HepG2 (cell line): ENCODE data around the gene FXR2. TPM values are rescaled to one million over a fixed set of nuclear protein-coding genes. Genes with fewer than 3 reads are reported as not detected.
A peak's percentile ranks its signal among the peaks of the same experiment; 100 is the strongest.

Experiments
- CHD2 ChIP-seq: IDR thresholded peaks from 2 replicates; pipeline ENCODE4 v1.6.1; 2011; ENCODE audit warnings: low read depth, low read length, improper control_type of control experiment
- HOXA7 ChIP-seq: sonication (generic); formaldehyde crosslinking; IDR thresholded peaks from 2 replicates; pipeline ENCODE4 v1.8.1; 2022; ENCODE audit warnings: mild to moderate bottlenecking, missing genetic modification reagents, moderate library complexity
- NAIF1 ChIP-seq: sonication (generic); formaldehyde crosslinking; IDR thresholded peaks from 2 replicates; pipeline ENCODE4 v1.5.0; 2020; ENCODE audit warnings: mild to moderate bottlenecking, missing genetic modification reagents, borderline replicate concordance
- NCOA5 ChIP-seq: sonication (generic); formaldehyde crosslinking; IDR thresholded peaks from 2 replicates; pipeline ENCODE4 v1.4.0; 2020; ENCODE audit warnings: missing genetic modification reagents
- NFIC ChIP-seq: IDR thresholded peaks from 2 replicates; pipeline ENCODE4 v1.6.1; 2012; ENCODE audit warnings: mild to moderate bottlenecking, low read length, inconsistent platforms
- NFKBIZ ChIP-seq: IDR thresholded peaks from 2 replicates; pipeline ENCODE4 v1.6.1; 2018; ENCODE audit warnings: missing genetic modification reagents, missing compliant biosample characterization
- ZBTB20 ChIP-seq: sonication (generic); formaldehyde crosslinking; IDR thresholded peaks from 2 replicates; pipeline ENCODE4 v1.8.1; 2023; ENCODE audit warnings: missing genetic modification reagents, low read depth, mild to moderate bottlenecking, borderline replicate concordance
- ZBTB42 ChIP-seq: sonication (generic); formaldehyde crosslinking; IDR thresholded peaks from 2 replicates; pipeline ENCODE4 v1.5.0; 2020; ENCODE audit warnings: mild to moderate bottlenecking, missing genetic modification reagents
- ZNF256 ChIP-seq: sonication (generic); formaldehyde crosslinking; conservative IDR thresholded peaks from 2 replicates; pipeline ENCODE4 v1.4.0; 2020; ENCODE audit warnings: missing genetic modification reagents
- ZNF550 ChIP-seq: sonication (generic); formaldehyde crosslinking; IDR thresholded peaks from 2 replicates; pipeline ENCODE4 v1.4.0; 2020; ENCODE audit warnings: mild to moderate bottlenecking, missing genetic modification reagents, borderline replicate concordance
- polyA plus RNA-seq, 8 experiments: library from polyadenylated mRNA; depleted of rRNA in 3 of 8; stranded (reverse) in 7 of 8; unstranded in 1 of 8; fragments of >200 nt; fragmentation: Illumina TruSeq in 4 of 8; extraction: Trizol in 4 of 8; gene quantifications; 2 replicates each; pipeline versions ENCODE4 v1.2.1 to v1.2.3, GENCODE V29; 2011 to 2016; ENCODE audit warnings: low read depth in 4 of 8, missing spikeins in 1 of 8, mixed read lengths in 1 of 8; ENCODE audit not compliant: insufficient read depth in 1 of 8
- total RNA-seq, 5 experiments: library from RNA; depleted of rRNA; stranded (reverse); fragments of >200 nt; fragmentation: Illumina TruSeq; extraction: Trizol; gene quantifications; 2 replicates each; pipeline ENCODE4 v1.2.3, GENCODE V29; 2016; ENCODE audit warnings: low read depth in 1 of 5
- TF ChIP-seq, protein P1 (sequence below): sonication (generic); formaldehyde crosslinking; IDR thresholded peaks from 2 replicates; pipeline ENCODE4 v1.4.0; 2020; ENCODE audit warnings: low read depth, missing genetic modification reagents
- TF ChIP-seq, protein P2 (sequence below): sonication (generic); formaldehyde crosslinking; IDR thresholded peaks from 2 replicates; pipeline ENCODE4 v1.5.0; 2020; ENCODE audit warnings: mild to moderate bottlenecking, missing genetic modification reagents, borderline replicate concordance
- TF ChIP-seq, protein P3 (sequence below): IDR thresholded peaks from 2 replicates; pipeline ENCODE4 v1.6.1; 2016; ENCODE audit warnings: missing genetic modification reagents, missing compliant biosample characterization
- TF ChIP-seq, protein P4 (sequence below): sonication (generic); formaldehyde crosslinking; IDR thresholded peaks from 2 replicates; pipeline ENCODE4 v1.4.0; 2020; ENCODE audit warnings: missing genetic modification reagents, borderline replicate concordance
- TF ChIP-seq, protein P5 (sequence below): sonication (generic); formaldehyde crosslinking; IDR thresholded peaks from 2 replicates; pipeline ENCODE4 v1.4.0; 2020; ENCODE audit warnings: low read depth, mild to moderate bottlenecking, missing genetic modification reagents
- TF ChIP-seq, protein P6 (sequence below): IDR thresholded peaks from 2 replicates; pipeline ENCODE4 v1.6.1; 2016

FXR2 gene
- total and polyA plus RNA-seq, 2 of the 13 experiments (the other 11 are each of a cell fraction or from before 2014, with no cell fraction given) = 20.9 to 24.4 TPM

DNA sequence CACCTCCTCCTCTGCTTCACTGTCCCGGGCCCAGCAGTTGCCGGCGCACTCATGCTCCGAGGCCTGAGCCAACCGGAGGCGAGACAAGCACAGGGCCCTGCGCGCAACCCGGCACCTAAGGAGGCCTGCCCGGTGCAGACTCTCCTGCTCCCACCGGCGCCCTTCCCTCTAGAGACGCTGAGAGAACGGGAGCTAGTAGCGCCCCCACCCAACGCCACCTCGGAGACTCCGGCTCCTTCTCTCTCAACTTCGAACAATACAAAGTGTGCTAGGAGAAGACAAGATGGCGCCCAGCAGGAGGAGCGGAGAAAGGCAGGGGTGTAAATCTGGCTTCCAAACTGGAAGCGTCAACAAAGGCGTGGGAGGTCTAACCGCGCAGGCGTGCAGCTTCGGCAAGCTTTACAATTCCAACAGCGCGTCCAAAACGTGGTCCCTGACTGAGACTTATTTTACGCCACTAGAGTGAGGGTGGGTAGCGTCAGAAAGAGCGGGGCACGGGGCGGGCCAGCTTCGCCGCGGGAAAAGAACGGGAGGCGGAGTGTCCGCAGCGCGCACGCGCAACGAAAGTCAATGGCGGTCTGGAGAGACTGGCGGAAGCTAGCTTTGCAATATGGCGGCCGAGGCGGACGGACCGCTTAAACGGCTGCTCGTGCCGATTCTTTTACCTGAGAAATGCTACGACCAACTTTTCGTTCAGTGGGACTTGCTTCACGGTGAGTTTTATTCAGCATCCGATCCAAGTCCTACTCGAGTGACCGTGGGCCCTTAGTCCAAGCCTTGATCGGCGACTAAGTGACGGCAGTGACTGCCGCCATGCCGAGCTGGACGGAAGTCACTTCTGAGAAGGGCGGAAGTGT is 31.2 kb downstream of the FXR2 start, which contains the start of gene MPDU1 (continued):
- TF ChIP-seq, protein P1, sequence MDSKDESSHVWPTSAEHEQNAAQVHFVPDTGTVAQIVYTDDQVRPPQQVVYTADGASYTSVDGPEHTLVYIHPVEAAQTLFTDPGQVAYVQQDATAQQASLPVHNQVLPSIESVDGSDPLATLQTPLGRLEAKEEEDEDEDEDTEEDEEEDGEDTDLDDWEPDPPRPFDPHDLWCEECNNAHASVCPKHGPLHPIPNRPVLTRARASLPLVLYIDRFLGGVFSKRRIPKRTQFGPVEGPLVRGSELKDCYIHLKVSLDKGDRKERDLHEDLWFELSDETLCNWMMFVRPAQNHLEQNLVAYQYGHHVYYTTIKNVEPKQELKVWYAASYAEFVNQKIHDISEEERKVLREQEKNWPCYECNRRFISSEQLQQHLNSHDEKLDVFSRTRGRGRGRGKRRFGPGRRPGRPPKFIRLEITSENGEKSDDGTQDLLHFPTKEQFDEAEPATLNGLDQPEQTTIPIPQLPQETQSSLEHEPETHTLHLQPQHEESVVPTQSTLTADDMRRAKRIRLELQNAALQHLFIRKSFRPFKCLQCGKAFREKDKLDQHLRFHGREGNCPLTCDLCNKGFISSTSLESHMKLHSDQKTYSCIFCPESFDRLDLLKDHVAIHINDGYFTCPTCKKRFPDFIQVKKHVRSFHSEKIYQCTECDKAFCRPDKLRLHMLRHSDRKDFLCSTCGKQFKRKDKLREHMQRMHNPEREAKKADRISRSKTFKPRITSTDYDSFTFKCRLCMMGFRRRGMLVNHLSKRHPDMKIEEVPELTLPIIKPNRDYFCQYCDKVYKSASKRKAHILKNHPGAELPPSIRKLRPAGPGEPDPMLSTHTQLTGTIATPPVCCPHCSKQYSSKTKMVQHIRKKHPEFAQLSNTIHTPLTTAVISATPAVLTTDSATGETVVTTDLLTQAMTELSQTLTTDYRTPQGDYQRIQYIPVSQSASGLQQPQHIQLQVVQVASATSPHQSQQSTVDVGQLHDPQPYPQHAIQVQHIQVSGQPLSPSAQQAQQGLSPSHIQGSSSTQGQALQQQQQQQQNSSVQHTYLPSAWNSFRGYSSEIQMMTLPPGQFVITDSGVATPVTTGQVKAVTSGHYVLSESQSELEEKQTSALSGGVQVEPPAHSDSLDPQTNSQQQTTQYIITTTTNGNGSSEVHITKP (CRISPR knock-in tag) = 0 out of 2 replicates have a peak, but pooled peaks have one; percentile 20
- TF ChIP-seq NFIC (no peak), NAIF1 (CRISPR knock-in tag) (peak; percentile 67; the same call in 1 of the 2 replicates), ZNF550 (CRISPR knock-in tag) (no peak), ZBTB20 (CRISPR knock-in tag) (no peak), NFKBIZ (CRISPR knock-in tag) (0 out of 2 replicates have a peak, but pooled peaks have one; percentile 40), CHD2 (no peak), HOXA7 (no peak), ZBTB42 (CRISPR knock-in tag) (no peak), NCOA5 (CRISPR knock-in tag) (no peak), ZNF256 (CRISPR knock-in tag) (peak; percentile 79)
- TF ChIP-seq, protein P2, sequence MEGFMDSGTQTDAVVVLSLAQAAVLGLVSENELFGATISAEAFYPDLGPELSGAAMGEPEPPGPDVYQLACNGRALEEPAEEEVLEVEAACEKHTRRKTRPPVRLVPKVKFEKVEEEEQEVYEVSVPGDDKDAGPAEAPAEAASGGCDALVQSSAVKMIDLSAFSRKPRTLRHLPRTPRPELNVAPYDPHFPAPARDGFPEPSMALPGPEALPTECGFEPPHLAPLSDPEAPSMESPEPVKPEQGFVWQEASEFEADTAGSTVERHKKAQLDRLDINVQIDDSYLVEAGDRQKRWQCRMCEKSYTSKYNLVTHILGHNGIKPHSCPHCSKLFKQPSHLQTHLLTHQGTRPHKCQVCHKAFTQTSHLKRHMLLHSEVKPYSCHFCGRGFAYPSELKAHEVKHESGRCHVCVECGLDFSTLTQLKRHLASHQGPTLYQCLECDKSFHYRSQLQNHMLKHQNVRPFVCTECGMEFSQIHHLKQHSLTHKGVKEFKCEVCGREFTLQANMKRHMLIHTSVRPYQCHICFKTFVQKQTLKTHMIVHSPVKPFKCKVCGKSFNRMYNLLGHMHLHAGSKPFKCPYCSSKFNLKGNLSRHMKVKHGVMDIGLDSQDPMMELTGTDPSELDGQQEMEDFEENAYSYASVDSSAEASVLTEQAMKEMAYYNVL = no peak
- TF ChIP-seq, protein P3, sequence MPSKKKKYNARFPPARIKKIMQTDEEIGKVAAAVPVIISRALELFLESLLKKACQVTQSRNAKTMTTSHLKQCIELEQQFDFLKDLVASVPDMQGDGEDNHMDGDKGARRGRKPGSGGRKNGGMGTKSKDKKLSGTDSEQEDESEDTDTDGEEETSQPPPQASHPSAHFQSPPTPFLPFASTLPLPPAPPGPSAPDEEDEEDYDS (CRISPR knock-in tag) = peak; percentile 80
- TF ChIP-seq, protein P4, sequence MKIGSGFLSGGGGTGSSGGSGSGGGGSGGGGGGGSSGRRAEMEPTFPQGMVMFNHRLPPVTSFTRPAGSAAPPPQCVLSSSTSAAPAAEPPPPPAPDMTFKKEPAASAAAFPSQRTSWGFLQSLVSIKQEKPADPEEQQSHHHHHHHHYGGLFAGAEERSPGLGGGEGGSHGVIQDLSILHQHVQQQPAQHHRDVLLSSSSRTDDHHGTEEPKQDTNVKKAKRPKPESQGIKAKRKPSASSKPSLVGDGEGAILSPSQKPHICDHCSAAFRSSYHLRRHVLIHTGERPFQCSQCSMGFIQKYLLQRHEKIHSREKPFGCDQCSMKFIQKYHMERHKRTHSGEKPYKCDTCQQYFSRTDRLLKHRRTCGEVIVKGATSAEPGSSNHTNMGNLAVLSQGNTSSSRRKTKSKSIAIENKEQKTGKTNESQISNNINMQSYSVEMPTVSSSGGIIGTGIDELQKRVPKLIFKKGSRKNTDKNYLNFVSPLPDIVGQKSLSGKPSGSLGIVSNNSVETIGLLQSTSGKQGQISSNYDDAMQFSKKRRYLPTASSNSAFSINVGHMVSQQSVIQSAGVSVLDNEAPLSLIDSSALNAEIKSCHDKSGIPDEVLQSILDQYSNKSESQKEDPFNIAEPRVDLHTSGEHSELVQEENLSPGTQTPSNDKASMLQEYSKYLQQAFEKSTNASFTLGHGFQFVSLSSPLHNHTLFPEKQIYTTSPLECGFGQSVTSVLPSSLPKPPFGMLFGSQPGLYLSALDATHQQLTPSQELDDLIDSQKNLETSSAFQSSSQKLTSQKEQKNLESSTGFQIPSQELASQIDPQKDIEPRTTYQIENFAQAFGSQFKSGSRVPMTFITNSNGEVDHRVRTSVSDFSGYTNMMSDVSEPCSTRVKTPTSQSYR (CRISPR knock-in tag) = no peak; the same call in 1 of the 2 replicates
- TF ChIP-seq, protein P5, sequence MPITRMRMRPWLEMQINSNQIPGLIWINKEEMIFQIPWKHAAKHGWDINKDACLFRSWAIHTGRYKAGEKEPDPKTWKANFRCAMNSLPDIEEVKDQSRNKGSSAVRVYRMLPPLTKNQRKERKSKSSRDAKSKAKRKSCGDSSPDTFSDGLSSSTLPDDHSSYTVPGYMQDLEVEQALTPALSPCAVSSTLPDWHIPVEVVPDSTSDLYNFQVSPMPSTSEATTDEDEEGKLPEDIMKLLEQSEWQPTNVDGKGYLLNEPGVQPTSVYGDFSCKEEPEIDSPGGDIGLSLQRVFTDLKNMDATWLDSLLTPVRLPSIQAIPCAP (CRISPR knock-in tag) = no peak
- TF ChIP-seq, protein P6, sequence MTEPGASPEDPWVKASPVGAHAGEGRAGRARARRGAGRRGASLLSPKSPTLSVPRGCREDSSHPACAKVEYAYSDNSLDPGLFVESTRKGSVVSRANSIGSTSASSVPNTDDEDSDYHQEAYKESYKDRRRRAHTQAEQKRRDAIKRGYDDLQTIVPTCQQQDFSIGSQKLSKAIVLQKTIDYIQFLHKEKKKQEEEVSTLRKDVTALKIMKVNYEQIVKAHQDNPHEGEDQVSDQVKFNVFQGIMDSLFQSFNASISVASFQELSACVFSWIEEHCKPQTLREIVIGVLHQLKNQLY = 0 out of 2 replicates have a peak, but pooled peaks have one; percentile 4
